Lower leg skin (tissue), 3 donors: ENCODE results near the gene PANK4.

Source experiments
- CTCF ChIP-seq, 3 donors: fragments of 450-650 bp; IDR thresholded peaks; one replicate each; pipeline ENCODE4 v1.5.1; 2016; ENCODE audit warnings: antibody characterized with exemption in 3 of 3, mild to moderate bottlenecking in 3 of 3, moderate library complexity in 2 of 3
- POLR2A ChIP-seq, 2 donors: fragments of 450-650 bp; IDR thresholded peaks; one replicate each; pipeline ENCODE4 v1.6.1; 2016 to 2017; ENCODE audit warnings: antibody characterized with exemption in 2 of 2, mild to moderate bottlenecking in 1 of 2, moderate library complexity in 1 of 2

- TF ChIP-seq POLR2A (IDR thresholded peaks at IDR 0.05) (no peak), CTCF (IDR thresholded peaks at IDR 0.05) (no peak)
Observed at GRCh38 chr1:2499986-2500596, 26.3 kb downstream of the PANK4 start.
